GF-D8 (cell line): ENCODE measurements around the gene INAFM2.

Source experiments
- DNase-seq: peaks from one replicate; lab custom pipeline; 2025; lab: John Stamatoyannopoulos, UW

Gene INAFM2

DNA sequence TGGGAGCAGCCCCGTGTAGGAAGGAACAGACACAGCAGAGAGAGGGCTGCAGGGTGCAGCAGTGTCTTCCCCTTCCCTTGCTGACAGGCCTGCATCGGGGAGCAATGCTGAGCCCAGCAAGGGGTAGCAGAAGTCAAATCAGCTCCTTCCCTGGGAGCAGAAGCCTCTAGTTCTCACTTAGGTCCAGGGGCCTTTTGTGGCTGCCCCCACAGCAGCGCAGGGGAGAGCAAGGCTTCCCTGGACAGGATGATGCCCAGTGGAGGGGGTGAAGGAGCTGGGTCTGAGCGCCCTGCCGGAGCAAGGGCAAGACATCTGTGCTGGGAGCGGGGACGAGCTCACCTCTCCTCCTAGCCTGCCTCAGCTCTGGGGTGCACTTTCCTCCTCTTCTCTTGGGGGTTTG lies 16.6 kb upstream of the INAFM2 start:
- DNase-seq: no peak

DNA sequence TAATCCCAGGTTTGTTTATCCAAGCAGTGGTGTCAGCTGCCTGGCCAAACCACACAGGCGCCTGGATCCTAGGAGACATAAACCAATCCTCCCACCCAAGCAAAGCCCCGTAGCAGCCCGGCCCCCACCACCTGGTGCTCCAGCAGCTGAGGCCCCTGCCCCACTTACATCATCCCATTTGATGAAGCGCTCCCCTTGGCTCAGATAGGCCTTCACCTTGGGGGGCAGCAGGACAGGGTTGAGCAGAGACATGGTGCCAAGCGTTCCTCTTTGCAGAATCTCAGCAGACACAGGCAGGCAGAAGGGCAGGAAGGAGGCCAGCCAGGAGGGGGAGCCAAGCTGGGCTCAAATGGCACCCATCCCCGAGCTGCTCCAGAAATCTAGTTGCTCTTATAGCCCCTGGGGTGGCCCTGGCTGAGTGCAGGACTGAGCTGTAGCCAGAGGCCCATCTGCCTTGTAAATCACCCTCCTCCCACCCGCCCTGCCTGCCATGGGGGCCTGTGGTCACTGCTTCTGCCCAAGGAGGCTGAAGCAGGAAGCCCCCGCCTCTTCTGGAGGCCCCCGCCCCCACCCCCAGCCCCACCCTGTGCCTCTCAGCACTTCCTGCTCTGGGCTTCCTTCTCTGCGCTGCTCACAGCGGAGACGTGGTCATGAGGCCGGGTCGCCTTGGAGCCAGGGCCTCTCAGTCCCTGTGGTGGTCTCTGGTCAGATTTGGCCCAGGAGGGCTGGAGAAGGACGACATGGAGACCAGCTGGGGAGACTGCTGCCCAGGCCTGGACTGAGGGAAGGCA lies 15.9 kb upstream of the INAFM2 start, which contains the start of gene PLCB2:
TSS of gene PLCB2 (minus strand) at position 515 of the 791 bp plus-strand sequence. CDS start at position 252, 263 bp downstream.
- peak; percentile 75 for DNase-seq

DNA sequence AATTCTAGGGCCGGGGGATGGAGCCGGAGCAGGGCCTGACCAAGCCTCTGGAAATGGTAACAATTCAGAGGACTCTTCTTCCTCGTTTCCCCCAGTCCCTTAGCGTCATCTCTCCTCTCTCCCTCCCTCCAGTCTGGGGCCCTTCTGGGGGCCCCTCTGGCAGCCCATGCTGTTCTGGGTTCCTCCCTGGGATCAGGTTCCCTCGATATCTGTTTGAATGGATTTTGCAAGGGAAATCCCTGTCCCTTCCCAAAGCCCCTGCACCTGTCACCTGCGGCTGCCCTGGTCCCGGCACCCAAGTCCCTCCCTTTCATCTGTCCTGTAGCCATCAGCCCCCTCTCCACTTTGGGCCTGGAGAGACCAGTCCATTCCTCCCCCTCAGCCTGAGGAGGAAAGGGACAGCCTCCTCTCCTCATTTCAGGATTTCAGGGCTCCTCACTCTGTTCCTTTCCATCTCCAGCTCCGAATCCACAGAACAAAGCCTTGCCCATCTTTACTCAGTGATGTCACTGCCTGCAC lies 14.1 kb upstream of the INAFM2 start:
- no peak for DNase-seq

DNA sequence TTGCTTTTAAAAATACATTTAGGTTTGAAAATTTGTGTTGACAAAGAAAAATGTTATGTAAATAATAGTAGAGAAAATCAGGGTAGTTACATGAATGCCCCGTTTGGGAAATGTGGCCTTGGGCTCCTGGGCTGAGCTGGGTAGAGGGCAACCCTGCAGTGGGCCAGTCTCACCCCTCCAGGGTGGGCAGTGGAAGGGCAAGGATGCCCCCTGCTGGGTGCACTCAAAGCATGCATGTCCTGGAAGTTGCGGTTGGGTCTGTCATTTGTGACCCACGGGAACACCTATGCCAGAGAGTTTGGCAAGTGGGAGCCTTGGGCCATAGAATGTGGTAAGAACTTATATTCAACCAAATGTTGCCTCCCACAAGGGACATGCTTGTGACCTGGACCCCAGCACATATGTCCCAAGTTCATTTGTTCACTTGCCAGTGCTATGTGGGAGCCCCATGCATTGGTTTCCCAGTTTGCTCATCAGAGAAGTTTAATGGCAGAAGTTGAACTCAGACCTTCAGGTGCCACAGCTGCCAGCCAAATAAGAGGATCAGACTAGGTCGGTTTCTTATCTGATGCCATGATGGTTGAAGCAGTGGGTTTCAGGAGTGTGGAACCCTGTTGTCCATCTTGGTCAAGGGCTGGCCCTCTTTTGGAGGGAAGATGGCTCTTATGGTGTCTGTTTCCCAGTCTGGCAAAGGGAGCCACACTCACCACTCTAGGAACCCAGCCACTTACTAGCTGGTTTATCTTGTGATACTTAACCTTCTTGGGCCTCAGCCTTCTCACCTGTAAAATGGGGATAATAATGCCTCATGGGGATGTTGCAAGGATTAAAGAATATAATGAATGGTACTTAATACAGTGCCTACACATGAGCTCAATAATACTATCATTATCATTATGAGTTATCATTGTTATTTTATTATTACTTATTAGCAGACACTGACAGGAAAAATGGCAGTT lies 13.2 kb upstream of the INAFM2 start:
- DNase-seq: peak; percentile 18

DNA sequence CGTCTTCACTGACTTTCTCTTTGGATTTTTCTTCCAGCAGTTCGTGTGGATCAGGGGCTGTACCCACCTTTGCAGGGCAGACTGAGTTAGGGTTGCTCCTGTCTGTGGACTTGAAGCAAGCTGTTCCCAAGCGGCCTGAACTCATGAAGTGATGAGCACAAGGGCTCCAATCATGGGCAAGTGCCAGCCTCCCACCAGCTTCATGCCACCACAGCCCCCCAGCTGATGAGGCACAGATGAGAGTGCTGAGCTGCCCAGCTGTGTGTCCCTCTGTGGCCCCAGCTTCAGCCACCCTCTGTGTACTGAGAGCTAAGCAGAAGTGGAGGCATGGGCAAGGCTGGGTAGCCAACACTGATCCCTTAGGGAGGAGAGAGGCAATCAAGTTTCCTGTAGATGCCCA lies 12.5 kb upstream of the INAFM2 start:
- no peak for DNase-seq

DNA sequence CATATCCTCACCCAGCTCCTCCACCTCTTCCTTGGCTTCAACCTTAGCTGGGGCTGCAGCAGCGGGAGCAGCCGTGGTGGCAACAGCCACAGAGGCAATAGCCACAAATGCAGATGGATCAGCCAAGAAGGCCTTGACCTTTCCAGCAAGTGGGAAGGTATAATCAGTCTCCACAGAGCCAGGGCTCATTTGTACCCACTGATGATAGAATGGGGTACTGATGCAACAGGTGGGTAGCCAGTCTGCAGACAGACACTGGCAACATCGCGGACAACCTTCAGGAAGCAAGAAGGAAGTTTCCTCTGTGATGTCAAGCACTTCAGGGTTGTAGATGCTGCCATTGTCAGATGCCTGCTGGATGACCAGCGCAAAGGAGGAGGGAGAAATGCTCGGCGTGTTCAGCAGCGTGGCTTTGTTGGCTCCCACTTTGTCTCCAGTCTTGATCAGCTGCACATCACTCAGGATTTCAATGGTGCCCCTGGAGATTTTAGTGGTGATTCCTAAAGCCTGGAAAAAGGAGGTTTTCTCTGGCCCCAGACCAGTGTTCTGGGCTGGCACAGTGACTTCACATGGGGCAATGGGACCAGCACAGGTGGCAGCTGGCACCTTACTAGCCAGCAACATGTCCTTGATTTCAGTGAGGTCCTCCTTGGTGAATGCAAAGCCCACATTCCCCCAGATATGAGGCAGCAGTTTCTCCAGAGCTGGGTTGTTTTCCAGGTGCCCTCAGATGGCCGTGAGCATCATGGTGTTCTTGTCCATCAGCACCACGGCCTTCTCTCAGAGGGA lies 10.9 kb upstream of the INAFM2 start:
- no peak for DNase-seq

DNA sequence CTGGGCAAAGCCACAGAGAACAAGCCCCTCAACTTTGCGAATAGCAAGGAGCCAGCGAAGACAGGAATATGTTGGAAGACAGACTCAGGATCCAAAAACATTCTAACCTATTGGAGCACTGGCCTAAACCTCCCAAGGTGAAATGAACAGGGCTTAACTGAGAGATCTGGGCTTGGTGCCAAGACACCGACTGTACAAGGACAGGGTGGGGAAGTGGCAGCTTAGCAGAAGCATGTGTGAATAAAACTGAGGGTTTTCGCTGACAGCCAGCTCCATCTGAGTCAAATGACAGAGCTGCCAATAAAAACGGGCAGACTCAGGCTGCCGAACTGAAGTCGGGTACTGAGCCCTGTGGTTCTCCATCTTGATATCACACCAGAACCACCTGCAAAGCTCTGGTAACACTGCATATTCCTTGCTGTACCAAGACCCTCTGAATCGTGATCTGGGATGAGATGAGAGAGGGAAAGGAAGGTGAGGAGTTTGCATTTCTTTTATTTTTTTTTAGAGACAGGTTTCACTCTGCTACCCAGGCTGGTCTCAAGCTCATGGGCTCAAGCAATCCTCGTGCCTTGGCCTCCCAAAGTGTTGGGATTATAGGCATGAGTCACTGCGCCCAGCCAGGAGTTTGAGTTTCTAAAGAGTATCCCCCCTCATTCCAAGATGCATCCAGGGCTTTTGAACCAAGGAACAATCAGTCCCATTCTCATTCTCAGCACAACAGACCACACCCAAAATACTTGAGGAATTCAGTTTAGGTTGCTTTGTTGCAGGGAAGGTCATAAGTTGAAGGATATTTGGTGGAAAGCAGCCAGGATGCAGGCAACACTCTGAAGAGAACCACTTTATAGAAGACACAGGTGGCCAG lies 9.7 kb upstream of the INAFM2 start:
- DNase-seq: peak; percentile 17

DNA sequence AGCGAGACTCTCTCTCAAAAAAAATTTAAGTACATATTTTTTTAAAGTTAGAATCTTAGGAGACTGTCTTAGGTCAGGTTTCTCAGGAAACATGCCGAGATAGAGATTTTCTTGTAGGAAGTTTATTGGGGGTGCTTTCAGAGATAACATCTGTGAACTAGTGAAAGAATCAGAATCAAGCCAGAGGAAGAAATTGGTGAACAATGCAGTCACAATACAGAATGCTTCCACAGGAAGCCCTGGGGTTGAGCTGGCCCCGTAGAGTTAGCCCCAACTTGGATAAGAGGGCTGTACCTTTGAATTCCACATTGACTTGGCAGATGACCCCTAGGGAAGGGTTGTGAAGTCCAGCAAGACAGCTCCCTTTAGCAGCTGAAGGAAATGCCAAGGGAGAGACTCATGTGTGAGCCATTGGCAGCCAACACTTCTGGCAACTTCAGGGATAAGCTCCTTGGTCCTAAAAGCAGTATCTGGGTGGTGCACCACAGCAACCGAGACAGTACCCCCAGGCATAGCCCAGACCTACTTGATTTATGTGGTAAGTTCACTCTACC lies 8.7 kb upstream of the INAFM2 start:
- no peak for DNase-seq

DNA sequence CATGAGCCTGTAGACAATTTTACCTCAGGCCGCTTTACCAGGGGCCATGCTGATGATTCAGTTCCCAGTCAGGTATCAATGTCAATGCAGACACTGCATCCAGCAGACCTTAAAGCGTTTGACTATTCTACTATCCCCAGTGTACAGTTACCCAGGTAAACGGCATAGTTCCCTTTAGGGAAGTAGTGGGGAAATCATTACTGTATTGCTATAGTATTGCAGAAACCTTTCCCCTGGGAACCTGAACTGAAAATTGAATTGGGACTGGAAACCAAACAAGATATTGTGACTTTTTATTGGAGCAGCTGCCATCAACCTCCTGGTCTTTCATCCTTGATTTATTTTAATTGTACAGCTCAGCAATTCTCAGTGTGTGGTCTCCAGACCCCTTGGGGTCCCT lies 6.6 kb upstream of the INAFM2 start:
- DNase-seq: no peak

DNA sequence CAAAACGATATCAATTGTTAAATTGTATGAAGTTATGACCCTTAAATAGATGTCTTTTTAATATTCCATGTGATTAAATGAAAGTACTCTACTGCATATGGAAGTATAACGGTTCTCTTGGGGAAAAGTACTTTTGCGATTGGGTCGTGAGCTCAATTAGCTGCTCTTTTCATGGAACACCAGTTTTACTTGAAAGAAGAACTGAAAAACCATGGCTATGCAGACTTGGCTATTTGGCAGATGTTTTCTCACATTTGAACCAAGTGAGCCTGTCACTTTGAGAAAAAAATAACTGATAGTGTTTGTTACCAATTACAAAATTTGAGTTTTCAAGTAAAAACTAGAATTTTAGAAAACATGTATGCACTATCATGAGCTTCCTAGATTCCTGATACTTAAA lies 5.9 kb upstream of the INAFM2 start:
- no peak for DNase-seq

DNA sequence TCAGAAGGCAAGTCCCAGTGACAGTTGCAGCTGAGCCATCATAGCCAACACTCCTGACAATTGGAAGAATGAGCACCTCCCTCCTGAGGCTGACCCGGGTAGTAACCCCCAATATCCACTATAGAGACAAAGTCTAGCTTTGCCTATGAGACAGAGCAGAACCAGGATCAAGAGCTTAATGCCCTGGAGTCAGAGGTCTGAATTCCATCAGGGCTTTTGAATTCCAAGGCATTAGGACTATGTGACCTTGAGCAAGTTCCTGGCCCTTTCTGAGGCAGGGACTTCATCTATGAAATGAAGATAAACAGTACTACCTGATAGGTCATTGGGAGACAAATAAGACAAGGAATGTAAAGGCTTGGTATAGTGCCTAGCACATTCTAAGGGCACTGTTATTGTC lies 3.1 kb upstream of the INAFM2 start:
- DNase-seq: no peak

DNA sequence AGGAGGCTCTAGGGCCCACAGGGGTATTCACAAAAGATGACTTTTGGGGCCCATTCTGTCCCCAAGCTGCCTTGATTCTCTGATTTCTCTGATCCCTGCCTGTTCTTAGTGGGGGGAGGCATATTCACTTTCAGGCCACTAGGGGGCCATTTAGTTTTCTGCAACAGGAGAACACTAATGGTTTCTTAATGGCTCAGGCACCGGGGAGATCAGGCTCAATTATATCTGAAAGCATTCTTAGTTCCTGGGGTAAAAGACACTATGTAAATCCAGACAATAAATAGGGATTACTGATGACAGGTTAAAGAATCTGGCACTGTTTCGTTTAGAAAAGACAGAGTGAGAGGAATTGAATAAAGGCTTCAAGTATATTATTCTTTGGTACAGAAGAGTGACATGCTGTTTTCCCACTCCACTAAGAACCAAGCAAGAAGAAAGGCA lies 2.5 kb upstream of the INAFM2 start:
- peak; percentile 16 for DNase-seq

DNA sequence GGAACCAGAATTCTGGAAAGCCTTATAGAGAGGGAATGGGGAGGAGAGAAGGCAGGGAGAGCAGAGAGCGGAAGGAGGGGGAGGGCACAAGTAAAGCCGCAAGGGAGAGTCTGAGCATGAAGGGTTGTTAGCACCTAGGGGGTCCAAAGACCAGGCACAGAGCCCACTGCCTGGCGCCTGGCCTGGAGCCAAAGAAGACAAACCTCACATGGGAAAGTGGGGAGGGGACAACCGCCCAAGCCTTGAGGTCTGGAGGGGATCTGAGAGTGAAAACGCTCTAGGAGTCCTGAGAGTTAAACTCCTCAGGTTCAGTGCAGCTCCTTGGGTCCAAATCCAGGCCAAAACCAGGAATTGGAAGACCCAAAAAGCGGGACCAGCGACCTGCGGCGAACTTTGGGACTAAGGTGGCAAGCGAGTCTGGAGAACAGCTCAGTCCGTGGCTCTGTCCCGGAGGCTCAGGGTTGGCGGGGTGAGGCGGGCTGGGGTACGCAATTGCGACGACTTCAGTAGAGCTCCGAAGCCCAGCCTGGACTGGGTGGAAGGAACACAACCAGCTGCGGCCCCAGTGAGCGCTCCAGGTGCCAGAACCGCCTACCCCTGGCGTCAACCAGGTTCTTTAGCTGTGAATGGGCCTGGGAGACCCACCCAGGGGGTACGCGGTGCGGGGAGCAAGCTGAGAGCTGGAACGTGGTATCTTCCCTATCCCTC lies 807 bp upstream of the INAFM2 start:
- no peak for DNase-seq

DNA sequence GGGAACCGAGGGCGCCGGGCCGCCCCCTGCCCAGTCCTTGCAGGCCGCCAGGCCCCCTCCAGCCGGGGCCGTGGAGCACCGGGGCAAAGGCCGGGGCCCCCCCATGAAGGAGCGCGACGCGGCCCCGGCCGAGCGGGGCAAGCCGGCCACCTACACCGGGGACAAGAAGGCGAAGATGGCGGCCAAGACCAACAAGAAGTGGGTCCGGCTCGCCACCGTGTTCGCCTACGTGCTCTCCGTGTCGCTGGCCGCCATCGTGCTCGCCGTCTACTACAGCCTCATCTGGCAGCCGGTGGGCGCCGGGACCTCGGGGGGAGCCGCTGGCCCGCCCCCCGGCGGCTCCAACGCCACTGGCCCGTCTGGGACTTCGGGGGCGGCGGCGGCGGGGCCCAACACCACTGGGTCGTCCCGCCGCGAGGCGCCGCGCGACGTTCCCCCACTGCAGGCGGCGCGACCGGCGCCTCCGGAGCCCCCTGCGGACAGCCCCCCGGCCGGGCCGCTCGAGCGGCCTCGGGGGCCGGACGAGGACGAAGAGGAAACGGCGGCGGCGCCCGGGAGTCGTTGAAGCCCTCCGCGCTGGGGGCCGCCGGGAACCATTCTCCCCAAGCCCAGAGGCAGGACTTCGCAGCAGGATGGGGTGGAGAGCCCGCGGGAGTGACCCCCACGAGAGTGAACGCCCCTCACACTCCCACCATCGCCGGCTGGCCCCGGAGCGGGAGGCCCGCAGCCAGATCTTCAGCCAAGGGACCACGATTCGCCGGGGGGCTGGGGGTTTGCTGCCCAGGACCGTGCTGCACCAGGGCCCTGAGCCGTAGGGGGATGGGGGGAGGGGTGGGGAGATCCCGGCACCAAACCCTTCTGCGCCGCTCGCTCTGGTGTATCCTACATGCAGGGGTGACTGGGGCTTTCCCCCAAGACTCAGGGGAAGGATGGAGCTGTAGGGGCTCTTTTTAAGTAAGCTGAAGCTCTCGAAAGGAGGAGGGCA lies 753 bp downstream of the INAFM2 start:
- no peak for DNase-seq

DNA sequence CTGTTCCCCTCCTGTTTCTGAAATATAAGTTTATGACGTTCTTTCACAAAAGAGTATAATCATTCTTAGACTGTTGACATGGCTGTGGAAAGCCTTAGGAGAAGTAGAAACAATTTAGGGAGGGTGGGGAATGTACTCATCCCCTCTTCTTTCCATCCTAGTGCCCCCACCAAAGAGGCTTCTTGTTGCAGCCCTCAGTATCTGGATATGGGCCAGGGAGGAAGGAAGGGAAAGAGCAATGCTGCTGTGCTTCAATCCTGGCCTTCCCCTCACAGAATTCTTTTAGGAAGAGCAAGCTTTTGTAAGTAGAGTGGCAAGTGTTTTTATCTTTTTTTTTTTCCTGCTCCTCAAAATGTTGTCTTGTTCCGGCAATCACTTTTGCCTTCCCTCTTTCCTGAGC lies 1.7 kb downstream of the INAFM2 start:
- no peak for DNase-seq

DNA sequence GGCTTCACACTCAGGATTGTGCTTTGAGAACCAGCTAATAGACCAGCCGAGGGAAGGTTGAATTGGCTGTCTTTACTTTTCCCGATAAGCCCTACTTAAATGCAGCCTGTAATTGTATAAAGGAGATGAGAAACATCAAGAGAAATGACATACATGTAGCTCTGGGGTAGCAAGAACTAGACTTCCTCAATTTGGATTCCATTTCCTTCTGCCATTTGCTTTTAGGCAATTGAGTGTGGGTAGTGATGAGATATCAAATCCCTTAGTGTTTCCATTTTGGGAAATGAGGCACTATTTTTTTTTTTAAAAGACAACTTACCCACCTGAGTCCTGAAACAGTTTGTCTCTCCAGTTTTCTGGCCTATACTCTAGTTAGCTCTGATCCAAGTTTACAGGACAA lies 2.2 kb downstream of the INAFM2 start:
- DNase-seq: no peak

DNA sequence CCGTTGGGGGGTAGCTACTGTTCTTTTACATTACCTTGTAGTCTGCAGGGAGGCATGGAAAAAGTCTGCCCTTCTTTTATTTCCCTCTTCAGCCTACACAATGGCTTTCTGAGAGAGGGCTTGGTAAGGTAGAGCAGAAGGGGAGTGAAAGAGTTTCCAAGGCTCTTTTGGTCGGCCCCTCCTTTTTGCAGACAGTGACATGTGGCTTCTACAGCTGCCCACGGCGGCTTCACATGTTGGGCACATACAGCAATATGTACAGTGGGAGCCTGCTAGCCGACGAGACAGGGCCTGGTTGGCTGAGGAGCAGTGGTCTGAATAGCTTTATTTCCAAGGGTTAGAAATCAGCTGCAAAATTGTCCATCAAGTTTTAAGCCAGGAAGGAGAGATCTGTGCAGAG lies 4.0 kb downstream of the INAFM2 start:
- no peak for DNase-seq

DNA sequence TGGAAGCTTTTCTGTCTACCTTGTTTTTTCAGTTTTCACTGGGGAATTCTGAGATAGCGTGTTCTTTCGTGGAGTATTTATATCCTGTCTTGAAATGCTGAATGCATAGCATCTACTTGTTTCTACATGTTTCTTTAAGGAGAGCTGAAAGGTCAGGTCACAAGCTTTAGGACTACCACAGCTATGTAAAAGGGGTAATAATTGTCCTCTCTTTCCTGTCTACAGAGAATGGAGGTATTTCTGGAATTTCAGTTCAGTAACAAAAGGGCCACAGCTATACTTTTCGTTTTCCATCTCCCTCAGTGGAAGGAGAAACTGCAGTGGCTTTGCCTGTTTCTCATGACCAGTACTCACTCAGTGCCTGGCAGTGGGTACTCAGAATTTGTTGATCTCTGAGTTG lies 4.7 kb downstream of the INAFM2 start:
- no peak for DNase-seq

DNA sequence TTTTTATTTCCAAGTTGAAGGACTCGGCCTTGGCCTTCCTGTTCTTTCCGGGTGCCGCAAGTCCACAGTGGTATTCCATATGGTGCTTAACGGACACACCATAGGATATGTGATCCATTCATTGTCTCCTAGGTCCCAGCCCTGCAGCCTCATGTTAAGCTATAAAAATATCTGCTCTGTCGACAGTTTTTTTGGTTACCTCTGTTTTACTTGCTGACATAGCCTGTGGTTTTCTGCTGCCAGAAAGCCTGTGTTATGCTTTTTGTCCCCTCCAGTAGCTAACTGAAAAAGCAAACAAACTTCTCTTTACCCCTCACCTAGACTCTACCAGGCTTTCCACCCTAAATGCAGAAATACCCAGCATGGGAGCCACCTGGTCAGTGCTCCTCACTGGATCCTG lies 5.3 kb downstream of the INAFM2 start:
- DNase-seq: no peak
